GM19351 (cell line): ENCODE data around the gene NUP188.
"Not testable (repeated sequence)": the region's sequence is repeated elsewhere in the genome, so short reads cannot be mapped to it uniquely, and the experiment has no call there.

Source experiments
- ATAC-seq: cut with Tn5 transposase; IDR thresholded peaks from one replicate; pipeline ENCODE4 v1.9.1; 2021; ENCODE audit warnings: mild to moderate bottlenecking, moderate library complexity; ENCODE audit not compliant: unreplicated experiment

NUP188 gene

GRCh38 chr9:128944966-128945365 lies 2.5 kb upstream of the NUP188 start:
- ATAC-seq = not testable (repeated sequence)

- no peak for ATAC-seq
Observed at GRCh38 chr9:128945798-128946501, 1.5 kb upstream of the NUP188 start.

- peak; percentile 20 for ATAC-seq
Observed at GRCh38 chr9:128946571-128947276, 775 bp upstream of the NUP188 start.

- no peak for ATAC-seq
Observed at GRCh38 chr9:128947277-128947526, 297 bp upstream of the NUP188 start.

GRCh38 chr9:128961403-128961802 lies 13.9 kb downstream of the NUP188 start:
- ATAC-seq = not testable (repeated sequence)

GRCh38 chr9:128969491-128969890 lies 22.0 kb downstream of the NUP188 start:
- no peak for ATAC-seq

- ATAC-seq = no peak
Observed at GRCh38 chr9:128972956-128973355, 25.5 kb downstream of the NUP188 start.

GRCh38 chr9:128979111-128979510 lies 31.6 kb downstream of the NUP188 start:
- ATAC-seq = no peak

GRCh38 chr9:128983536-128983935 lies 36.0 kb downstream of the NUP188 start:
- no peak for ATAC-seq

GRCh38 chr9:128986671-128987070 lies 39.2 kb downstream of the NUP188 start:
- ATAC-seq = no peak

GRCh38 chr9:128987805-128988204 lies 40.3 kb downstream of the NUP188 start:
- no peak for ATAC-seq

- no peak for ATAC-seq
Observed at GRCh38 chr9:128992995-128993394, 45.5 kb downstream of the NUP188 start.

- no peak for ATAC-seq
Observed at GRCh38 chr9:128995791-128996190, 48.3 kb downstream of the NUP188 start.

GRCh38 chr9:128998462-128998861 lies 51.0 kb downstream of the NUP188 start:
- ATAC-seq = no peak

- no peak for ATAC-seq
Observed at GRCh38 chr9:128999581-129000206, 52.2 kb downstream of the NUP188 start.

- no peak for ATAC-seq
Observed at GRCh38 chr9:129001504-129002325, 54.2 kb downstream of the NUP188 start.

GRCh38 chr9:129002992-129003391 lies 55.5 kb downstream of the NUP188 start:
- no peak for ATAC-seq

GRCh38 chr9:129004173-129004572 lies 56.7 kb downstream of the NUP188 start:
- not testable (repeated sequence) for ATAC-seq

- no peak for ATAC-seq
Observed at GRCh38 chr9:129005336-129005997, 58.0 kb downstream of the NUP188 start.

GRCh38 chr9:129006328-129007034 lies 59.0 kb downstream of the NUP188 start:
- ATAC-seq = no peak
